Liver (tissue), 3 donors: ENCODE measurements around the gene NBPF11.
"Not testable (repeated sequence)": the region's sequence is repeated elsewhere in the genome, so short reads cannot be mapped to it uniquely, and the experiment has no call there.

Source experiments
- CTCF ChIP-seq: fragments of 150-350 bp; IDR thresholded peaks from 2 replicates; pipeline ENCODE4 v1.5.1; 2017; ENCODE audit warnings: improper control_type of control experiment, low read depth, low read length; ENCODE audit not compliant: missing input control
- JUND ChIP-seq, 2 donors: IDR thresholded peaks; 2 replicates each; pipeline ENCODE4 v1.6.1; 2016; ENCODE audit warnings: antibody characterized with exemption in 2 of 2
- REST ChIP-seq: IDR thresholded peaks from 2 replicates; pipeline ENCODE4 v1.6.1; 2016; ENCODE audit warnings: antibody characterized with exemption, mild to moderate bottlenecking
- donor health status: healthy.
- donor health status: healthy.

GRCh38 chr1:148095732-148096131 is 56.3 kb downstream of the NBPF11 start:
- TF ChIP-seq CTCF; JUND (IDR thresholded peaks at IDR 0.05); REST: not testable (repeated sequence)
